H1 (cell line): ENCODE measurements around the gene SLC39A11. TPM values are rescaled to one million over a fixed set of nuclear protein-coding genes. Genes with fewer than 3 reads are reported as not detected.

Experiments
- BACH1 ChIP-seq: IDR thresholded peaks from 2 replicates; pipeline ENCODE4 v1.6.1; 2012; ENCODE audit warnings: low read length, improper control_type of control experiment
- CHD7 ChIP-seq: fragments of 300-600 bp; sonication (generic); IDR thresholded peaks from 2 replicates; pipeline ENCODE4 v1.7.1; 2012; ENCODE audit warnings: low read length, moderate library complexity, mild to moderate bottlenecking, inconsistent platforms; ENCODE audit not compliant: insufficient replicate concordance
- CTBP2 ChIP-seq: IDR thresholded peaks from 2 replicates; pipeline ENCODE4 v1.7.0; 2011; ENCODE audit warnings: borderline replicate concordance, mild to moderate bottlenecking, moderate library complexity, mixed read lengths, low read length; ENCODE audit not compliant: insufficient read depth, insufficient read length
- EZH2 ChIP-seq: fragments of 200-600 bp; sonication (generic); IDR thresholded peaks from 2 replicates; pipeline ENCODE4 v1.7.1; 2012; ENCODE audit warnings: low read depth, mild to moderate bottlenecking, moderate library complexity, low read length, inconsistent platforms; ENCODE audit not compliant: severe bottlenecking
- FOSL1 ChIP-seq: IDR thresholded peaks from 2 replicates; pipeline ENCODE4 v1.6.1; 2011; ENCODE audit warnings: mild to moderate bottlenecking, low read depth, low read length, moderate library complexity; ENCODE audit not compliant: insufficient read depth
- MAX ChIP-seq: IDR thresholded peaks from 2 replicates; pipeline ENCODE4 v1.6.1; 2012; ENCODE audit warnings: inconsistent platforms
- SIX5 ChIP-seq: IDR thresholded peaks from 2 replicates; pipeline ENCODE4 v1.6.1; 2011; ENCODE audit warnings: mild to moderate bottlenecking, low read depth, low read length
- SUZ12 ChIP-seq: fragments of 200-600 bp; sonication (generic); IDR thresholded peaks from 2 replicates; pipeline ENCODE4 v1.6.1; 2012; ENCODE audit warnings: mild to moderate bottlenecking, inconsistent platforms, low read length, moderate library complexity, mixed read lengths
- TBP ChIP-seq: IDR thresholded peaks from 2 replicates; pipeline ENCODE4 v1.6.1; 2011; ENCODE audit warnings: low read depth, low read length, improper control_type of control experiment
- TCF12 ChIP-seq: IDR thresholded peaks from 2 replicates; pipeline ENCODE4 v1.6.1; 2011; ENCODE audit warnings: low read depth, mild to moderate bottlenecking, low read length
- polyA plus RNA-seq, 7 experiments: library from polyadenylated mRNA; depleted of rRNA in 3 of 7; stranded (reverse) in 5 of 7; unstranded in 2 of 7; fragments of >200 nt in 5 of 7; fragments of 200-250 nt in 2 of 7; gene quantifications; 1 replicate in 5 of 7; 2 replicates in 1 of 7; 4 replicates in 1 of 7; pipeline versions ENCODE4 v1.2.1 to v1.2.3, GENCODE V29; 2011 to 2013; ENCODE audit warnings: missing spikeins in 2 of 7, mixed read lengths in 2 of 7
- total RNA-seq: library from RNA; stranded (reverse); fragmentation: NEBNext Ultra II Directional; extraction: Animal tissue kit (Norgen Biotek cat#: 25700); gene quantifications from 2 replicates; pipeline ENCODE4 v1.2.1, GENCODE V29; 2021
- TF ChIP-seq, protein P1 (sequence below): IDR thresholded peaks from 2 replicates; pipeline ENCODE4 v1.6.1; 2011; ENCODE audit warnings: low read length, improper control_type of control experiment

The SLC39A11 gene
- total and polyA plus RNA-seq, 2 of the 8 experiments (the other 6 are each of a cell fraction or from before 2014, with no cell fraction given): 12.2 to 19.6 TPM

GRCh38 chr17:72970797-72971196, 121.7 kb downstream of the SLC39A11 start (continued):
- TF ChIP-seq CHD7 (no peak), TCF12 (no peak), SIX5 (no peak), FOSL1 (no peak), BACH1 (no peak), CTBP2 (no peak), MAX (no peak), SUZ12 (no peak), EZH2 (no peak), TBP (no peak)
- TF ChIP-seq, protein P1, sequence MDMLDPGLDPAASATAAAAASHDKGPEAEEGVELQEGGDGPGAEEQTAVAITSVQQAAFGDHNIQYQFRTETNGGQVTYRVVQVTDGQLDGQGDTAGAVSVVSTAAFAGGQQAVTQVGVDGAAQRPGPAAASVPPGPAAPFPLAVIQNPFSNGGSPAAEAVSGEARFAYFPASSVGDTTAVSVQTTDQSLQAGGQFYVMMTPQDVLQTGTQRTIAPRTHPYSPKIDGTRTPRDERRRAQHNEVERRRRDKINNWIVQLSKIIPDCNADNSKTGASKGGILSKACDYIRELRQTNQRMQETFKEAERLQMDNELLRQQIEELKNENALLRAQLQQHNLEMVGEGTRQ: no peak
